ENCODE measurements around the gene LRFN2.

Gene LRFN2

GRCh38 chr6:40390144-40390800 lies 196.9 kb downstream of the LRFN2 start:
- no peak for FAIRE-seq
- no peak for DNase-seq (ENCODE audit: extremely low spot score, insufficient read length, low read depth)

GRCh38 chr6:40389254-40389653 lies 197.9 kb downstream of the LRFN2 start:
- DNase-seq (ENCODE audit: extremely low spot score, insufficient read length, low read depth) (no peak), FAIRE-seq (no peak)

GRCh38 chr6:40387871-40388264 lies 199.3 kb downstream of the LRFN2 start:
- no peak for DNase-seq (ENCODE audit: extremely low spot score, insufficient read length, low read depth)
- FAIRE-seq = no peak

GRCh38 chr6:40387127-40387870 lies 199.9 kb downstream of the LRFN2 start:
- DNase-seq (ENCODE audit: extremely low spot score, insufficient read length, low read depth) = no peak
- no peak for FAIRE-seq

- DNase-seq (ENCODE audit: extremely low spot score, insufficient read length, low read depth) = no peak
- FAIRE-seq = no peak
These were observed 201.0 kb downstream of the LRFN2 start for GRCh38 chr6:40386200-40386599.

GRCh38 chr6:40383348-40384115 lies 203.6 kb downstream of the LRFN2 start:
- no peak for DNase-seq (ENCODE audit: extremely low spot score, insufficient read length, low read depth)
- FAIRE-seq = no peak

GRCh38 chr6:40380271-40380670 lies 206.9 kb downstream of the LRFN2 start:
- no peak for DNase-seq (ENCODE audit: extremely low spot score, insufficient read length, low read depth)
- no peak for FAIRE-seq

GRCh38 chr6:40379811-40380210 lies 207.4 kb downstream of the LRFN2 start:
- no peak for FAIRE-seq
- DNase-seq (ENCODE audit: extremely low spot score, insufficient read length, low read depth) = no peak

GRCh38 chr6:40378725-40379074 lies 208.5 kb downstream of the LRFN2 start:
- FAIRE-seq = no peak

GRCh38 chr6:40378071-40378724 lies 209.0 kb downstream of the LRFN2 start:
- DNase-seq (ENCODE audit: extremely low spot score, insufficient read length, low read depth) (no peak), FAIRE-seq (no peak)

More at GRCh38 chr6:40378725-40379074, 208.5 kb downstream of the LRFN2 start:
- DNase-seq (ENCODE audit: extremely low spot score, insufficient read length, low read depth) = no peak

GRCh38 chr6:40377173-40377806 lies 209.9 kb downstream of the LRFN2 start:
- DNase-seq (ENCODE audit: extremely low spot score, insufficient read length, low read depth) (no peak), FAIRE-seq (no peak)

- FAIRE-seq (no peak), DNase-seq (ENCODE audit: extremely low spot score, insufficient read length, low read depth) (no peak)
These were observed 211.0 kb downstream of the LRFN2 start for GRCh38 chr6:40376113-40376650.

GRCh38 chr6:40373267-40373666 lies 213.9 kb downstream of the LRFN2 start:
- FAIRE-seq (no peak), DNase-seq (ENCODE audit: extremely low spot score, insufficient read length, low read depth) (no peak)

- DNase-seq (ENCODE audit: extremely low spot score, insufficient read length, low read depth) = no peak
- no peak for FAIRE-seq
These were observed 215.5 kb downstream of the LRFN2 start for GRCh38 chr6:40371621-40372020.

GRCh38 chr6:40371095-40371494 lies 216.1 kb downstream of the LRFN2 start:
- FAIRE-seq (no peak), DNase-seq (ENCODE audit: extremely low spot score, insufficient read length, low read depth) (no peak)

GRCh38 chr6:40369891-40370290 lies 217.3 kb downstream of the LRFN2 start:
- DNase-seq (ENCODE audit: extremely low spot score, insufficient read length, low read depth) (no peak), FAIRE-seq (no peak)

GRCh38 chr6:40369042-40369441 lies 218.1 kb downstream of the LRFN2 start:
- DNase-seq (ENCODE audit: extremely low spot score, insufficient read length, low read depth) = no peak
- FAIRE-seq = no peak

- FAIRE-seq (no peak), DNase-seq (ENCODE audit: extremely low spot score, insufficient read length, low read depth) (no peak)
These were observed 224.3 kb downstream of the LRFN2 start for GRCh38 chr6:40362859-40363258.

GRCh38 chr6:40359808-40360207 lies 227.4 kb downstream of the LRFN2 start:
- FAIRE-seq (no peak), DNase-seq (ENCODE audit: extremely low spot score, insufficient read length, low read depth) (no peak)

All from GM18507 (cell line).